NCI-H748 (cell line): ENCODE data around the gene ZDHHC14.

Experiments
- DNase-seq: peaks from one replicate; lab custom pipeline; 2025; ENCODE audit not compliant: unreplicated experiment; lab: John Stamatoyannopoulos, UW

The ZDHHC14 gene

DNA sequence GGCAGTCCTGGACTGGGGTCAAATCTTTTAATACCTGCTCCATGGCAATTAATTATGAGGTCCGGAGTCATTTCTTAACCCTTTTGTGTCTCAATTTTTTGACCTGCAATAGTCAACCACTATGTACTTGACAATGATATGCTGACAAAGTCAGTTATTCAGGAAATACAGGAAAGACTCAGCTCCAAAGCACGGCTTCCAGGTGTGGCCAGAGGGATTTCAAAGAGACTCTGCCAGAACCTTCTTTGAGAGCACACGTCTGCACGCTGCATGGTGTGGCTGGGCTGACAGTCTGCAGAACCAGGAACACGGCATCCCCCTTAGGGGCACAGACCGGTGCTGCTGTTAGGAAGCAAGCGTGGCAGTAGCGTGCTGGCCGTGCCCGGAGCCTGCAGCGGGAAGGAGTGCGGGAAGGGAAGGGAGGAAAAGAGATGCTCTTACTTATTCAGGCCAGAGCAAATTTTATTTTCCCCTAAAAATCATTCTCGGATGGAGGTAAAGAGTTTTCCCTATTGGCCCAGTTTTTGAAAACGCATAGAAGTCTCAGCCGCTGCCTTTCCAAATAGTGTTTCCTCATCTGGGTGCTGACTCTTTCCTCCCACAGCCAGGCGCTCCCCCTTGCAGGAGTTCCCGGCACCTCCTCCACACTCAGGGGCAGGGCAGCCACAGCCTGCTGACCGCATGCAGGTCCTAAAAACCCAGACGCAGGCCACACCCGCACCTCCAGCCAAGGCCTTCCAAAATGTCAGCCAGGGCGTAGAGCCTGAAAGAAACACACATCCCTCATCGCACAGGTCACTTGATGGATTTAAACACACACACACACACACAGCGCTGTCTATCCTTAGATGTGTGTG is 254.6 kb downstream of the ZDHHC14 start:
- no peak for DNase-seq

- no peak for DNase-seq
These were observed 256.5 kb downstream of the ZDHHC14 start for GRCh38 chr6:157637516-157637915.

GRCh38 chr6:157637941-157638662 is 257.1 kb downstream of the ZDHHC14 start:
- DNase-seq: no peak

DNA sequence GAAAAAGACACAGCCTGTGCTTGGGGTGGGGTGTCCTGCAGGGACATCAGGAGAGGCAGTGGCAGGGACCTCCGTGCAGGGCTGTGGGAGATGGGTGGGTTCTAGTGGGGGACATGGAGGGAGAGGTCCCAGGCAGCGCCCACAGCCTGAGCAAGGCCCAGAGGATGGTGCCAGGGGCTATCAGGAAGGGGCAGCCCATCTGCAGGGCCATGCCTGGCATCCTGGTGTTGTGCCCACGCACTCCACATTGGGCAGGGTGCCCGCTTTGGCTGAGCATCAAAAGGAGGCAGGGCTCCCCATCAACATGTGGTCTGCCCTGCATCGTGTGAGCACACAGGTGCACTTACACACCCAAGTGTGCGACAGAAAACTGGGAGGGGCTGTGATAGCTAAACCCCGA is 257.8 kb downstream of the ZDHHC14 start:
- DNase-seq: no peak

DNA sequence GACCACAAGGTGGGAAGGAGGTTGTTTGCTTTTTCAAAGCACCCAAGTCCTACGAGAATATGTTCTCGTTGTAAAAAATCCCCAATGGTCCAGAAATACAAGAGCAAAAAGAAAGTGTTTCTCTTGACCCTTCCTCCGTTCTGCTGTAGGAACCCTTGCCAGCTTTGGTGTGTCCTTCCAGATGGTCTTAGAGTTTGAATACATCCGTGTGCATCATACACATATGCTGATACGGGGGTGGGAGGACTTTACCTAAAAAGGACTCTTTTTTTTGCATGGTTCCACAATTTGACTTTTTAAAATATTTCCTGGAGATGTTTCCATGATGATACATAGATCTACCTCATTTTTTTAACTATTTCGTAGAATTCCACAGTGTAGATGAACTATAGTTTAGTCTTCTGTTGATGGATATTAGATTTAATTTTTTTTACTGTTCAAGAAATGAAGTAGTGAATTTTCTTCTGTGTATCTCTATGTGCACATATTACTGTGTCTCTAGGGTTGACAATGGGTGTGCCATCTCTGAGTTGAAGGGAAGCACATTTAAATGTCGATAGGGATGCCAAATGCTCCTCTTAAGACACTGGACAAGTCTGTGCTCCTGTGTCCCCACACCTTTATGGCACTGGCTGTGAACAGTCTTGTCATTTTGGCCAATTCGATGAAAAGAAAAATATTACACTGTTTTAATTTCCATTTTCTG is 259.9 kb downstream of the ZDHHC14 start:
- DNase-seq: no peak

- no peak for DNase-seq
These were observed 260.8 kb downstream of the ZDHHC14 start for GRCh38 chr6:157641837-157642236.

DNA sequence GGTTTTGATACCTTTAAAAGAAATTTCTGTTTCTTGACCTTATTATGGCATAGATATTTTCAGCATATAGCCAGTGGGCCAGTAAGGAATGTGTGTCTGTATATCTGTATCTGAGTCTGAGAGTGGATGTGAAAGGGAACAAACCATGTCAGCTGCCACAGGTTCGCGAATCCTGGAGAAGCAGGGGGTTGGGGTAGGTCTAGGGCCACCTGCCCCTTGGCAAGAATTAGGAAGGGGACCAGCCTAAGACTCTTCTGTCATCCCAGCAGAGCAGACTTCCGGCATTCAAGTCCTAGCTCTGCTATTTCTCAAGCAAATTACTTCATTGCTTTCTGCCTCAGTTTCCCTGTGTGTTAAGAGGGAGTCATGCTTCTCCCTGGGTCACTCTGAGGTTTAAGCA is 261.7 kb downstream of the ZDHHC14 start:
- no peak for DNase-seq

GRCh38 chr6:157644043-157644810 is 263.2 kb downstream of the ZDHHC14 start:
- DNase-seq: peak; percentile 48

- DNase-seq: no peak
These were observed 264.3 kb downstream of the ZDHHC14 start for GRCh38 chr6:157645201-157645795.

DNA sequence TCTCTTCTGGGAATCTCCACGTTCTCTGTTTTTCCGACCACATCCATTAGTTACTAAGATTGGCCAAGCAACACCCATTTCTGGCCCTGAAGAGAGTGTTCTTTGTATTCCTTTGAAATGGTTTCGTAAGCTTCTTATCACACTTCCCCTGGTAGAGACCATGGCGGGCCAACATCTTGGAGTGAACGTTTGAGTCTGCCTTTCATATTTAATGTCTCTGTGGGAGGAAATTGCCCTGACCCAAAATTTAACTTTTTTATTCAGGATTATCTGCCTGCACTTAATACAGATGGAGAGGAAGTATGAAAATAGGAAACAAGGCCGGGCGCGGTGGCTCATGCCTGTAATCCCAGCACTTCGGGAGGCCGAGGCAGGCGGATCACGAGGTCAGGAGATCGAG is 265.0 kb downstream of the ZDHHC14 start:
- no peak for DNase-seq

- DNase-seq: no peak
These were observed 266.4 kb downstream of the ZDHHC14 start for GRCh38 chr6:157647261-157647915.

DNA sequence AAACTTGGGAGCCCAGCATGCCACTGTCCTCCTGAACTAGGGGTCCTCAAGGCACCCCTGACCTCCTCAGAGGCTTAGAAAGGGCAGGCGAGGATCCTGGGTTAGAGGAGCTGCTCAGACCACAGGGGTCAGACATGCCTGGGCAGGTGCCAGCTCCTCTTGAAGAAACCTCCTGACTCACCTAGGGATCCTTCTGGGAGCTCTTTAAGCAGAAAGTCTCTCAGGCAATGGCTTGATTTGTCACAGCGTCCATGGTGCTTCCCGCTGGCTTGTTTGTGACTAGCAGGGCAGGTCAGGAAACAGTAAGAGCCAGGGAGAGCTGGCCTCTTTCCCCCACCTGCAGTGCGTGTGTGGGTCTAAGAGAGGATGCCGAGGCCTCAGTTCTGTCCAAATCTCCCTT is 267.6 kb downstream of the ZDHHC14 start:
- DNase-seq: peak; percentile 13

GRCh38 chr6:157649311-157650260 is 268.6 kb downstream of the ZDHHC14 start:
- DNase-seq: peak; percentile 88

GRCh38 chr6:157650261-157650640 is 269.3 kb downstream of the ZDHHC14 start:
- peak; percentile 66 for DNase-seq

DNA sequence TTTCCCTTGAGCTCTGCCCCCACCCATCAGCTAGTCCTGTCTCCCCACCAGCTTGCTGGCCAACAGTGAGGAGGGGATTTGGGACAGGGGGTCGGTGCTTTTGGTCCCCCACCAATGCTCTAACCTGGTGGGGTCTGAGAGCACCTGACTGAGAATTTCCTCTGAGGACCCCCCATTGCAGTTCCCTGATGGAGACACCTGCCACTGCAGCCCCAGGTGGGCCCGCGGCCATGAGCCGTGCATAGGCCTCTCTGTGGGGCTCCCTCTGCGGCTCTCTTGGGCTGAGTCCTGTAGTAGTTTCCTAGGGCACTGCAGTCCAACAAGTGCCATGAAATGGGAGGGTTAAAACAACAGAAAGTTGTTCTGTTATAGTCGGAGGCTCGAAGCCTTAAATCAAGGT is 269.8 kb downstream of the ZDHHC14 start:
- no peak for DNase-seq

DNA sequence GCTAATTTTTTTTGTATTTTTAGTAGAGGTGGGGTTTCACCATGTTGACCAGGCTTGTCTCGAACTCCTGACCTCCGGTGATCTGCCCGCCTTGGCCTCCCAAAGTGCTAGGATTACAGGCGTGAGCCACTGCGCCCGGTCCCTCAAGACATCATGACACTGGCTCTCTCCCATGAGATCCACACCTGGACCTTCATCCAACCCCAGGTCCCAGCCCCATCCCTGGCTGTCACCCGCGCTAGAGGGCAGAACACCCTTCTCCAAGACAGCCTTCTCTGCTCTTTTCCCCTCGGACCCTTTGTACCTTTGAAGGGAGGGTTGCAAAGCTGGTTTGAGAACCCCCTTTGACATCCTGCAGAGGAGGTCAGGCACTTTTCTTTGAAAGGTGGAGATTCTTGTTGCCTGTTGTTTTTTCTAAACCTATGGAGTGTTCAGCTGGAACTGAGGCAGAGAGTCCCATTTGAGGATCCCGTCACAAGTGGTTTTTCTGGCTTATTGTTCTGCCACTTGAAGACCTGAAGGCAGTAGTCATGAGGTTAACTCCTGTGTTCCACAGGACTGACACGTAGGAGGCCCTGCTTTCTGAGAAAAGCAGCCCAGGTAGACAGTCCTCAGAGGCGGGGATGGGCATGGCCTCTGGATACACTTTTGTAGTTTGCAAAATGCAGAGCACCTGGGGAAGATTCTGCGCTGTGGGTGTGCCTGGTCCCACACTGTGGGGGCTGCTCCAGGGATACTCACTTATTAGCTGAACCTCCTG is 270.9 kb downstream of the ZDHHC14 start:
- no peak for DNase-seq

GRCh38 chr6:157652601-157653363 is 271.8 kb downstream of the ZDHHC14 start:
- DNase-seq: no peak

DNA sequence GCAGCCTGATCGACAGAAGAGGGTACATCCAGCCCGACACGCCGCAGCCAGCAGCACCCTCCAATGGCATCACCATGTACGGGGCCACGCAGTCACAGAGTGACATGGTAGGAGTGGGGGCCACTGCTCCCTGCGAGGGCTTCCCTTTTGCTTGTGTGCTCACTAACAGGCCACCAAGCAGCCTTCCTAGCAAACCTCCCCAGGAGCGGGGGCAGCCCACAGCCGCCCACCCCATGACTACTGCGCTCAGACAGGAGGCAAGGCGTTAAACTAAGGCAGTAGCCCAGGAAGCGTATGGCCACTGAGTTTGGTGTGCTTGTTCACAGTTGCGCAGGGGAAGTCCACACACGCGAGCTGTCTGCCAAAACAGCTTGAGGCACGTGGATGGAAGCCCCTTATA is 272.5 kb downstream of the ZDHHC14 start:
- no peak for DNase-seq
